Stimulated activated CD8-positive, alpha-beta memory T cell treated with anti-CD3 and anti-CD28 coated beads, Interleukin-15, amount 100 ng/mL, for 1 hour (primary cell): ENCODE measurements around the gene EFCAB10.
A peak's percentile ranks its signal among the peaks of the same experiment; 100 is the strongest.
"Not testable (repeated sequence)": the region's sequence is repeated elsewhere in the genome, so short reads cannot be mapped to it uniquely, and the experiment has no call there.

Source experiments
- DNase-seq: peaks from one replicate; pipeline ENCODE4 v3.0.0-alpha.2; 2020; ENCODE audit warnings: low read depth

Gene EFCAB10

DNA sequence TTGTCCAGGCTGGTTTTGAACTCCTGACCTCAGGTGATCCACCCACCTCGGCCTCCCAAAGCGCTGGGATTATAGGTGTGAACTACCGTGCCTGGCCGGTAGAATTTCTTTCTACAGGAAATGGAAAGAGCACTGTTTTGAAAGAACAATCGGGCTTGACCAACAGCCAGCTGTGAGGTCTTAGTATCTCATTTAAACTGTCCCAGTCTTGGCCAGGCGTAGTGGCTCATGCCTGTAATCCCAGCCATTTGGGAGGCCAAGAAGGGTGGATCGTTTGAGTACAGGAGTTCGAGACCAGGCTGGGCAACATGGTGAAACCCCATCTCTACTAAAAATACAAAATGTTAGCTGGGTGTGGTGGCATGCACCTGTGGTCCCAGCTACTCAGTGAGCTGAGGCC lies 17.8 kb upstream of the EFCAB10 start:
- not testable (repeated sequence) for DNase-seq

DNA sequence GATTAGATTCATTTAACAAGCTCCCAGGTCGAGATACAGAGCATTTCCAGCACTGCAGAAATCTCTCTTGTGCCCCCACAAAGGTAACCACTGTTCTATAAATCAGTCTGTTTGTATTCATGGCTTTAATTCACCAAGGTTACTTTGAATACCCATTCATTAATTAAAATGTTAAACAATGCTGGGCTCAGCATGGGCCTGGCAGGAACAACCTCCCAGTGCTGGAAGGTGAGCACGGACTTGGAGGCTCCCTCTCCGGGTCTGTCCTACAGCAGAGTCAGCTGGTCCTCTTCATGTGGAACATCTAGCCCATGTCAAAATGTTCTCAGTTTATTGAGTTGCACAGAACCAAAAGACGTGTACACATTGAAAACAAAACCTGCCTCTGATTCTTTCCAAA lies 15.6 kb upstream of the EFCAB10 start:
- DNase-seq: no peak

DNA sequence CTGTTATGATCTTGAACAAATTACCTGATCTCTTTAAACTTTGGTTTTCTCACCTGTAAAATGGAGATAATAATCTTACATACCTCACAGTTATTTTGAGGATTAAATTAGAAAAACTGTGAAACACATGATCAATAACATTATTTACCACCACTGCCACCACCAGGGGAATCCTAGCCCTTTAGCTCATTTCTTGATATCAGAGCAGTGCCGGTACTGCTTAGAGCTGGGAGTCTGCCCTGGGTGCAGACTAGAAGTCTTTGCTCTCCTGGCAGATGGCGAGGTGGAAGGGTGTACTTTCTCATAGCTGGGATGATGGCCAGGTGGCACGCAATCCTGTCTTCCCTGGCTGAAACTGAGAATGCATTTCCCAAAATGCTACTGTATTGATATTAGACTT lies 12.7 kb upstream of the EFCAB10 start:
- no peak for DNase-seq

DNA sequence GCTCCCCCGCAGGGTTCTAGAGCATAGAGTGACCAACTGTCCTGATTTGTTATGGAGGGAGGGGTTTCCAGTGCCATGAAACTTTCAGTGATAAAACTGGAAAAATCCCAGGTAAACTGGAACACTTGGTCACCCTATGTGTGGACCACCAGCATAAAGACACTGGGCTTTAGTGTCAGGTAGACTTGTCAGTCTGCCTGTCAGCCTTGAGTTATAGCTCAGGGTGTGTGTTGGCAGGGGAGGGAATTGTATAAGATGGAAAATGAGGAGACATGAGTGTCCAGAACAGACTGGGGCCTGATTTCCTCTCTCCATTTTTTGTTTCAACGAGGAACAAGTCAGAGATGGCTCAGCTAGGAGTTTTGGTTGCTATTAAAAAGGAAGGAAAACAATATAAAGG lies 10.2 kb upstream of the EFCAB10 start:
- DNase-seq: no peak

DNA sequence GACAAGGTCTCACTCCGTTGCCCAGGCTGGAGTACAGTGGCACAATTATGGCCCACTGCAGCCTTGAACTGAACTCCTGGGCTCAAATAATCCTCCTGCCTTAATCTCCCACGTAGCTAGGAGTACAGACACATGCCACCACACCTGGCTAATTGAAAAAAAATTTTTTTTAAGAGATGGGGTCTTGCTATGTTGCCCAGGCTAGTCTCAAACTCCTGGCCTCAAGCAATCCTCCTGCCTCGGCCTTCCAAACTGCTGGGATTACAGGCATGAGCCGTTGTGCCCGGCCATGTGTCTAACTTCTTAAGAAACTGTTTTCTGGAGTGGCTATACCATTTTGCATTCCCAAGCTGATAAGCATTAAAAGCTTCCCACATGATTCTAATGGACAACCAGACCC lies 9.5 kb upstream of the EFCAB10 start:
- no peak for DNase-seq

DNA sequence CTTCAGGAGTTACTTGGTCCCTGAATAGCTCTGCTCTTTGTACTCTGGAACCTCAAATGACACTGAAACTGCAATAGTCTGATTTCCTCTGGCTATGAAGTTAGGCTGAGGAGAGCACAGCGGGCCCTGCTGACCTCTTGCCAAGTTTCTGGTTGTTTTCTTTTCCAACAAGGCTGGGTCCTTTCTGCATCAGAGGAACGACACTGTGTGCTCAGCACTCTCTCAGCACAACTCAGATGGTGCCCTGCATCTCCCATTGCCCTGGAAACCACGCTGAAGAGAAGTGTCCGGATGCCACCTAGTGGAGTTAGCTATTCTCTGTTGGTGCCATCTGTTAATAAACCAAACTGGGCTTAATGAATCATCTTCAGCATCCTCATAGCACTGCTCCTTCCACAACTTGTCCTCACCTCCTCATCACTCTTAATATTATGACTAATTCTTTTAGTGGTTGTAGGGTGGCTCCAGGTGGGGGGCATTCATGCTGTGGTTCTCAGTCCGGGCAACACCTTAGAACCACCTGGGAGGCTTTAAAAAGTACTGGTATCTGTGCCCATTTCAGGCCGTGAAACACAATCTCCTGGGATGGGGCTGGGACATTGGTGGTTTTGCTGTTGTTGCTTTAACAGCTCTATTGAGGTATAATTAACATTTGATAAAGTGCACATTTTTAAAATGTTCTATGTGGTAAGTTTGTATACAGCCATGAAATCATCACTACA lies 8.2 kb upstream of the EFCAB10 start:
- DNase-seq: peak; percentile 19

DNA sequence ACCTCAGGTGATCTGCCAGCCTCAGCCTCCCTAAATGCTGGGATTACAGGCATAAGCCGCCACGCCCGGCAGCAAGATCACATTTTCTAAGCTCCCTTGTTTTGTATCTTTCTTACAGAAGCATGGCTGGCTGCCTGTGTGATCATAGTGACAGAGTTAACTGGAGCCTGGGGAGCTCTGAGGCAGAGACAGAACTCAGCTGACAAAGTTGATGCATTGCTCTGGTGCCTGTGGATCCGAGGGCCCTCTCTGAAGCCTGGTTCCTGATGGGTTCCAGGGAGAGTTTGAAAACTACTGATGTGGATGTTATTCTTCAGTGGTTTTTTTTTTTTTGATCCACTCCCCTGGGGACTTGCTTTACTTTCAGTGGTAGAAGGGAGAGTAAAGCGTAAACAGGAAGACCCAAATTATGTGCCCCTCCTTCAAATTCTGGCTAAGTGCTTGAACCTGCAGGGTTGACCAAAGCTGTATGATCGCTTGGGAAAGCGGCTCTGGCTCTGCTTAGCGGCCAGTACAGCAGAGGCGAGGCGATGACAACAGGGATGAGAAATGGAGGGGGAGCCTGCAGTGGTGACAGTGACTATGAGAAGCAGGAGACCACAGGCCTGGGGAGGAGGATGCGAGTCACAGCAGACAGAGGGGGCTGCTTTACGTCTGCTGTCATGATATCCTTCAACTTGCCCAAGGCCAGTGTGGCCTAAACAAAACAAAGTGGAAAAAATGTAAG lies 6.8 kb upstream of the EFCAB10 start:
- no peak for DNase-seq

DNA sequence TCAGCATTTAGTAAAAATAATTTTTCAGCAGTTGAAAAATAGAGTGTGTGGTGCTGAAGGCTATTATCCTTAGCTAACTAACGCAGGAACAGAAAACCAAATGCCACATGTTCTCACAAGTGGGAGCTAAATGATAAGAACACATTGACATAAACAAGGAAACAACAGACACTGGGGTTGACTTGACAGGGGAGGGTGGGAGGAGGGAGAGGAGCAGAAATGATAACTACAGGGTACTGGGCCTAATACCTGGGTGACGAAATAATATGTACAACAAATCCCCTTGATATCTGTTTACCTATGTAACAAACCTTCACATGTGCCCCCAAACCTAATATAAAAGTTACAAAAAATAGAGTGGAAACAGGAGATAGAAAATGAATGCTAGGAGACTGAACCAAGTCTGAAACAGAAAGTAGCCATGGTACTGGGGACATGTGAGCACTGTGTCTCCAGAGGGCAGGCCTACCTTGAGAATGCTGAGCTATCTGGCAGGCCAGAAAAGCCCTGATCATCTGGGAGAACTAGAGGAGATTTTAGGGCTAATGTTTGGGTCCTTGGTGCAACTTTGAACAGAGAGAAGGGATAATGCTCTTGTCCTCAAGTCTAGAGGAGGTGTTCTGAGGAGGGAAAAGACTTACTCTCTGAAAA lies 4.7 kb upstream of the EFCAB10 start:
- DNase-seq: no peak

DNA sequence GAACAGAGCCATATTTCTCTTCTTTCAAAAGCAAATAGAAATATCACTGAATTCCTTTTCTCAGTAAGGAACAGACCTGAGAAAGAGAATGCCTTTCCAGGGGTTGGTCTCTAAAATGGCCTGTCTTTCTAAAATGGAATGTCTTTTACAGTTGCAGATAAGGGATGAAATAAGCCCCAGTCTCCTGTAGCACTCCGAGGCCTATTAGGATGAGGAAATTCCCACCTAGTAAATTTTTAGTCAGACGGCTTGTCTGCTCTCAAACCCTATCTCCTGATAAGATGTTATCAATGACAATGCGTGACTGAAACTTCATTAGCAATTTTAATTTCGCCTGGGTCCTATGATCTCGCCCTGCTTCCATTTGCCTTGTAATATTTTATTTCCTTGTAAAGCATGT lies 2.9 kb upstream of the EFCAB10 start:
- DNase-seq: no peak

DNA sequence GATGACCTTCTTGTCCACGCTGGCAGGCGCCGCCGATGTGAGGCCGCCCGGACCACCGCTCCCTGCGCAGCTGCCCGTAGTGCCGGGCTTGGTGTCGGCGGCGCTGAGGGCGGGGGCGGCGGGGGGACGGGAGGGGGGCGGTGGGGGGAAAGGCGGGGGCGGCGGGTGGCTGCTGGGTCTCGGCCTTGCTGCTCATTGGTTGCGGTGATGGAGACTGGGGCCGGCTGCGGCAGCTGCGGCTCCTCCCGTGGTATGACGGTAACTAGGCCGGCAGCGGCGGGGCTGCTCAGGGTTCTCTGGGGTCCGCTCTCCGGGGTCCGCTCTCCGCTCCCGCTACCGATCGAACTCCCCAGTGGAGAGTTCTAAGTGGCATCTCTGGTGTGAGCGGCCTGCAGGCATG lies 1.8 kb upstream of the EFCAB10 start:
- no peak for DNase-seq

DNA sequence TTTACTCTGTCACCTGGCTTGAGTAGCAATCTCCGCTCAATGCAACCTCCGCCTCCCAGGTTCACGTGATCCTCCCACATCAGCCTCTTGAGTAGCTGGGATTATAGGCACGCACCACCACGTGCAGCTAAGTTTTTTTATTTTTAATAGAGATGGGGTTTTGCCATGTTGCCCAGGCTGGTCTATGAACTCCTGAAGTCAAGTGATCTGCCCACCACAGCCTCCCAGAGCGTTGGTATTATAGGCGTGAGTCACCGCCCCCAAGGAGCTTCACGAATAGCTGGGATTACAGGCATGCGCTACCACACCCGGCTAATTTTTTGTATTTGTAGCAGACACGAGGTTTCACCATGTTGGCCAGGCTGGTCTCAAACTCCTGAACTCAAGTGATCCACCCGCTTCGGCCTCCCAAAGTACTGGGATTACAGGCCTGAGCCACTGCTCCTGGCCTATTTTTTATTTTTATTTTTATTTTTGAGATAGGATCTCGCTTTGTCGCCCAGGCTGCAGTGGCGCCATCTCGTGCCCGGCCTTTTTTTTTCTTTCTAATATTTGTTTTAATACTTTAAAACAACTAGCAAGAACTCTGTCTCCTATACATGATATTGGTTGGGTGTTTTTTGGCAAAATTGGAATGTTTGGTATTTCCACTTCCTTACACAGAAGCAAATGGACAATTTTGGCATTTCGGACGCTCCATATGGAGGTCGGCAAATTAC lies 1.1 kb downstream of the EFCAB10 start:
- no peak for DNase-seq

DNA sequence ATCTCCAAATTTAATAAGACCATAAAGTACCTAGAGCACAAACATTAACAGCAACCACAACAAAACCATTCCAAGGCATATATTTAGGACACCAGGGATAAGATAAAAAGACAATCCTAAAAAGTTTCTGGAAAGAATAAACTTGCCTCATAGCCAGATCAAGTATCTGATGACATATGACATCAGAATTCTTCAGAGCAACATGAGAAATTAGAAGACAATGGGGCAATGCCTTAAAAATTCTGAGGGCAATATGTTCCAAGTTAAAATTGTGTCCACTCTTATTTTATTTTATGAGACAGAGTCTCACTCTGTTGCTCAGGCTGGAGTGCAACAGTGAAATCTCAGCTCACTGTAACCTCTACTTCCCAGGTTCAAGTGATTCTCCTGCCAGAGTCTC lies 2.8 kb downstream of the EFCAB10 start:
- DNase-seq: no peak

DNA sequence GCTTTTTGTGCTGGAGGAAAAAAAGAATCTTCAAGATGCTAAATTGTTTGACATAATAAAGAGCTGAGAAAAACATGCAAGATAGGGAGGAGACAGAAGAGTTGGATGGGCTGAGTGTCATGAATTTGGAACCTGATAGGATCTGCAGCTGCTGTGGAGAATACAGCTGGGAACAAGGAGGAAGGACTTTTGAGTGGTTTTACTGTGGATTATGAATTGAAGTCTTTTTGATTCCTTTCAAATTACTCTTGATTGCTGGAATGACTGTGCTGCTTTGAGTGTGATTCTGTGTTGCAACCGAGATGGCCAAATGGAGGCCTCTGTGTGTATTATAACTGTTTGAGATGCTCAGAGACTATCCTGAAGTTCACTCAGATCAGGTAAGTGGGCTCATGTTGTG lies 4.0 kb downstream of the EFCAB10 start:
- no peak for DNase-seq

DNA sequence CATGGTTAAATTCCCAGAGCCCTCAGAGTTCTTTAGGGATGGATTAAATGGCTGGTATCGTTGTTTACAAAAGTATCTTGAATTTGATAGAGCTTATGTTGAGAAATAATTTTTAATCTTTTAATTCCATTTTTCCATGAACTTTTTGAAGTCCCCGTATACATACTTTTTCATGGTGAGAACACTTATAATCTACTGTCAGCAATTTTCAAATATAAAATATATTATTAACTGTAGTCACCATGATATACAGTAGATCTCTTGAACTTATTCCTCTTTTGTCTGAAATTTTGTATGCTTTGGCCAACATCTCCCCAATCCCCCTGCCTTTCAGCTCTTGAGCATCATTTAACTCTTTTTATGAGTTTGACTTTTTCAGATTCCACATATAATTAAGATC lies 9.4 kb downstream of the EFCAB10 start:
- no peak for DNase-seq

DNA sequence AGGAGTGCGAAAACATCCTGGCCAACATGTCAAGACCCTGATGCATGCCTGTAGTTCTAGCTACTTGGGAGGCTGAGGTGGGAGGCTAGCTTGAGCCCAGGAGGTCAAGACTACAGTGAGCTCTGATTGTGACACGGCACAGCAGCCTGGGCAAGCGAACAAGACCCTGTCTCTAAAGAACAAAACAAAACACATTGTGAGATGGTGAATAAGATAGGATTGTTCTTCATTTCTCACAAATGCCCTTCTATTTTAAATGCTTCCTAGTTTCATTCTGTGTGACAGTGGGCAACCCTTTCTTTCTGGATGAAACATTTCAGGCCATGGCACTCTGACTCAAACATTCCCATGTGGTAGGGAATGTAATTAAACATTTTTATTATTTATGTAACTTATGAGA lies 13.5 kb downstream of the EFCAB10 start:
- DNase-seq: no peak

DNA sequence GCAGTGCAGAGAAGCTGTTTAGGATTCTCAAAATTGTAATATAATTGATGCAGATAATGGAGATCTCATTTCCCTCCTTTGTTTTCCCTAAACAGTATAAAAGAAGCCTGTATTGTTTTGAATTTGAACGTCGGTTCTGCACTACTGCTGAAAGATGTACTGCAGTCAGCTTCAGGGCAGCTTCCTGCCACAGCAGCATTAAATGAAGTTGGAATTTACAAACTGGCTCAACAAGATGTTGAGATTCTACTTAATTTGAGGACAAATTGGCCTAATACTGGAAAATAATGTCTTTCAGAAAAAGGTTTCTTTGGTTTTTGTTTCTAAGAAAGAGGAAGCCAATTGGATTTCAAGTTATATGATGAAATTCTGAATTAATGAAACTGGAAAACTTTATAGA lies 14.3 kb downstream of the EFCAB10 start:
- DNase-seq: no peak

DNA sequence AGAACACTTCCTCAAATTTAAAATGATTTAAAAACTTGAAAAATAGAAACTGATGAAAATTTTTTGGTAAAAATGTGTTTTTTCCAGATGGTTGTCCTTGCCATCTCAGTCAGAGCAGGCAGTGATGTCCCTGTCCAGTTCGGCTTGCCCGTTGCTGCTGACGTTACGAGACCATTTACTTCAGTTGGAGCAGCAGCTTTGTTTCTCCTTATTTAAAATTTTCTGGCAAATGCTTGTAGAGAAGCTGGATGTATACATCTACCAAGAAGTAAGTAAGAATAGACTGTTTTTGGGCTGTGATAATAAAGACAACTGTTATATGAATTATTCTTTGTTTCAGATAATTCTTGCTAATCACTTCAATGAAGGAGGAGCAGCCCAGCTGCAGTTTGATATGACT lies 16.1 kb downstream of the EFCAB10 start:
- DNase-seq: no peak

DNA sequence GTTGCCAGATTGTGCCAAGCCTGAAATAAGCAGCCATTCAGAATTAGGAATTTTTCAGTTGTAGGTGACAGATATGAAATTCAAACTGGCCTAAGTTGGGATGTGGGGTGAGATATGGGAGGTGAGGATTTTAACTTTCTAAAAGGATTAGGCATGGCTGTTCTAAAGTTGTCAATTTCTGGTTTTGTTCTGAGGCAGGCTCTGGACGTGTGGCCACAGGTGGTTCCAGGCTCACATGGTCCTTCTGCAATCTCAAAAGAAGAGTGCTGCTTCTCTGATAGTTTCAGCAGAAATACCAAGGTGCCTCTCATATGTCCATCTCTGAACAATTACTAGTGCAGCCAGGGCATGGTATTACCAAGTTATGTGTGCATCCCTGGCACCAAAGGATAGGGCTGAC lies 21.4 kb downstream of the EFCAB10 start:
- no peak for DNase-seq

DNA sequence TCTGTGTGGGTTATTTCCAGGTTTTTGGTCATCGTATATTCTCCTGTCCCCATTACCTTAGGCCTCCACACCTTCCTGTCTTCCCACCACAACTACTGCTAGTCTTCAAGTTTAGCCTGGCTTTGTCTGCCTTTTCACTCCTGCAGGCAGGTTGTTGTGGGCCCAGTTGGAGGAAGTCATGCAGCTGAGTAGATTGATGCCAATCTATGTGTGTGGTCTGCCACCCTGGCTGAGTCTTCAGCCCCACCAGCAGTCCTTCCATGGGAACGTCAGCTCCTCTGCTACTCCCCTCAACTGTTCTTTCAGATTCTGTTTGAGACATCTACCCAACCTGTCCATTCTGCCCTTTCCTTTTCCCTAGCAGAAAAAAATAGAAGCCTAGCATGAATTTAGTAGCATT lies 43.0 kb downstream of the EFCAB10 start:
- DNase-seq: no peak

DNA sequence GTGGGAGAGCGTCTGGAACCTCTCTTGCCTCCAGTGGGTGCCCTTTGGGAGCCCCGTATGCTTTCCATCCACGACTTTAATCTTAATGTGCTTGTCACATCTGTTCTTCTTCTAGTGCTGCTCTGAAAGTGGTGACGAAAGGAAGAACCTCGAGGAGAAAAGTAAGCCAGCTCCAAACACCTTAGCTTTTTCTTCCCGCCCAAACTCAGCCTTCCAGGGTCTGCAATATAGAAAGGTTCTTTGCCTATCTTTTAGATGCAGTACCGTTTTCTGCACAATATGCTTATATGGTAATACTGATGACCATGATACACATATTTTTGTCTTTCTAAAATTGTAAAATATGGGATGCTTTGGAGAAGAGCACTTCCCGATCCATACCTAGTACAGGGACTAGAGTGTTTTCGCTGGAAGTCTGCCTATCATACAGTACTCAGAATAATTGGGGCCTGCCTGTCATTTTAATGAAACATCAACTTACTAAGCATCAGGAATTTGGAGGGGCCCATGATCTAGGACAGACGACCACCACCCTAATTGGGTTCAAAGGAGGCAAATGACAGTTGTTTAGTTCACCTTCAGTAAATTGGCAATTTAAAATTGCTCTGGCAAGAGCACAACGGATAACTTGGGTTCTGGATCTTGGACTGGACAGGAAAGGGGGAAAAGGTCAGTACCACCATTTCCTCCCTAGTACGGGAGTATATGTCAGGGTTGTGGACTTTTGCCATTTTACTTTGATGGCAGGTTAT lies 48.4 kb downstream of the EFCAB10 start:
- no peak for DNase-seq

DNA sequence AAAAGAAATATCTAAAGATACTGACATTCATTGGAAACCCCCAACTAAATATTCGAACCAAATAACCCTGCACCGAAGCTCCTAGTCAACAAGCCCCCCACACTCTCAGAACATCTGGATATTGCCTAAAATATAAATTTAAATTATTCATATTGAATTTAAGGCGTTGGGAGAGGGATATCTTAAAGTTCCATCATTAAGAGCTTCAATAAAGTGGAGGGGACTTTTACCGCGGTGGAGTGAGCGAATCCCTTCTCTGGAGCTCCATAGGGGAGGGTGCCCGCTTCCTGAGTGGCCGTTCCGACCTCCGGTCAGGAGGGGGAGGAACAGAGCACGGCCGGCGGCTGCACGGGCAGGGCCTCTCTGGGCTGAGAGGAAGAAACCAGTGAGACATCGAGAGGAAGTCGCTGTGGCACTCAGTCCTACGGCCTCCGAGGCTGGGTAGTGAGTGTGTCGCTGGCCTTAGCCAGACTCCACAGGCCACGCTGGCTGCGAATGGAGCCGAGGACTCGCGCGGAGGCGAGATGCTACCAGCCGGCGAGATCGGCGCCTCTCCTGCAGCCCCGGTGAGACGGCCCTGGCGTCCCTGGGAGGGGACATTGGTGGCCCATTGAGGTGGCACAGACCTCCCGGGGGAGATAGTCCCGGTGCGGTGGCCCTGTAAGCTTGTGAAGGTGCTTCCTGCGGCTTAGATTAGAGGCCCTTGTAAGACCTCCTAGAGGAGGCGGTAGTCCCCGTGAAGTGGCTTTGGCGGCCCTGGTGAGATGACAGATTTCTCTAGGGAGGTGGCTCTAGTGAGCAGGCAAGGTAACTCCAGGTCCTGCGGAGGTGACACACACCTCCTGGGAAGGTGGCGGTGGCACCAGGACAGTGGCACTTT lies 49.3 kb downstream of the EFCAB10 start, which contains the start of gene RINT1:
RINT1 (plus strand) TSS at position 410 of the 880 bp plus-strand sequence; CDS start at position 525, 115 bp downstream.
- peak; percentile 70 for DNase-seq
